ENCODE measurements around the gene ISL2.

Gene ISL2

GRCh38 chr15:76378691-76379090, 42.1 kb downstream of the ISL2 start:
- WGBS, 2 experiments (ENCODE audit: insufficient coverage in 2 of 2): 80% methylated on average over 1 of the region's 1 CpG; no CpG with 5 or more reads in 1 of the 2 experiments
- no peaks in the 10 kb centered on the region for H3K9me3 ChIP-seq (ENCODE audit: control insufficient read depth, low read length)
- peaks cover 7% of the 10 kb centered on the region for H3K4me1 ChIP-seq (ENCODE audit: control insufficient read depth, insufficient read depth, low read length, poor library complexity, severe bottlenecking)
- no peak overlapping the region for H3K4me3 ChIP-seq (ENCODE audit: extremely low read depth, insufficient read depth, low read length, poor library complexity, severe bottlenecking)
- H3K27ac ChIP-seq (ENCODE audit: low read depth, low read length, severe bottlenecking): no peak overlapping the region
- no peaks in the 10 kb centered on the region for H3K36me3 ChIP-seq (ENCODE audit: control insufficient read depth, insufficient read depth, low read length)

DNA sequence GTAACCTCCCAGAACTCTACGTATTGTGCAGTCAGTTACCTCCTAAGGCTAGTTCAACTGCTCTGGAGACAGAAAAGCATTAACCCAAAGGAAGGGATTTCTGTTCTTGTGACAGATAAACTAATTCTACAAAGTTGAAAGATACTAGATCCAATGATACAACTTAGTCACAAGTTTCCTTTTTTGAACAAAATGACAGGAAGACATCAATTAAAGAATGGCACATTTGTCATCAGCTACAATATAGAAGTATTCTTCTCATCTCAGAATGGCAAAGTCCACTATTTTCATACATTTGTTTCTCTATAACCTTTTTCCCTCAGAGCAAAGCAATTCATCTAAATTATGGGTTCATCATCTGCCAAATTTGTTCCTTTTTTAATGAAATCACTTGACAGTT, 43.7 kb downstream of the ISL2 start:
- Histone ChIP-seq H3K9me3 (ENCODE audit: control insufficient read depth, low read length) (no peaks in the 10 kb centered on the region), H3K4me1 (ENCODE audit: control insufficient read depth, insufficient read depth, low read length, poor library complexity, severe bottlenecking) (peaks cover 7% of the 10 kb centered on the region), H3K27ac (ENCODE audit: low read depth, low read length, severe bottlenecking) (no peak overlapping the region), H3K4me3 (ENCODE audit: extremely low read depth, insufficient read depth, low read length, poor library complexity, severe bottlenecking) (no peak overlapping the region), H3K36me3 (ENCODE audit: control insufficient read depth, insufficient read depth, low read length) (no peaks in the 10 kb centered on the region)
- WGBS, 2 experiments (ENCODE audit: insufficient coverage in 2 of 2): no CpG with 5 or more reads among the region's 1 CpG

DNA sequence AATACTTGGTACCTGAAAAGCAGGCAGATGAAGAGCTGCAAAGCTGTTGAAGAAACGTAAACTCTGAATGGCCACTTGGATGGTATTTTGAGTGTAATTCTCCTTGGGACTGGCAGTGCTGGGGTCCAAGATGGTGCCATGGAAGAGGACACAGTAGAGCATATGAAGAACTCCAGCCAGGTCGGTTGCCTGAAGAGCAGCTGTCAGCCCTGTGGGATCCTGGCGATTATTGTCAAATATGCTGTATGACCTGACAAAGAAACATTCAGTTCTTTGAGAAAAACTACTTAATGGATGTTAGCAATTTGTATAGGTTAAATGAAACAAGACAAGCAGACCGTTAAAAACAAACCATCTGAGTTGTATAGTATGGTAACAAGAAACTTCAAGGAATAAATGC, 44.8 kb downstream of the ISL2 start:
- no peaks in the 10 kb centered on the region for H3K9me3 ChIP-seq (ENCODE audit: control insufficient read depth, low read length)
- no peak overlapping the region for H3K4me3 ChIP-seq (ENCODE audit: extremely low read depth, insufficient read depth, low read length, poor library complexity, severe bottlenecking)
- H3K36me3 ChIP-seq (ENCODE audit: control insufficient read depth, insufficient read depth, low read length): no peaks in the 10 kb centered on the region
- no peak overlapping the region for H3K27ac ChIP-seq (ENCODE audit: low read depth, low read length, severe bottlenecking)
- H3K4me1 ChIP-seq (ENCODE audit: control insufficient read depth, insufficient read depth, low read length, poor library complexity, severe bottlenecking): peaks cover 3% of the 10 kb centered on the region
- WGBS, 2 experiments (ENCODE audit: insufficient coverage in 2 of 2): 90 to 100% methylated on average over 3 of the region's 4 CpGs

DNA sequence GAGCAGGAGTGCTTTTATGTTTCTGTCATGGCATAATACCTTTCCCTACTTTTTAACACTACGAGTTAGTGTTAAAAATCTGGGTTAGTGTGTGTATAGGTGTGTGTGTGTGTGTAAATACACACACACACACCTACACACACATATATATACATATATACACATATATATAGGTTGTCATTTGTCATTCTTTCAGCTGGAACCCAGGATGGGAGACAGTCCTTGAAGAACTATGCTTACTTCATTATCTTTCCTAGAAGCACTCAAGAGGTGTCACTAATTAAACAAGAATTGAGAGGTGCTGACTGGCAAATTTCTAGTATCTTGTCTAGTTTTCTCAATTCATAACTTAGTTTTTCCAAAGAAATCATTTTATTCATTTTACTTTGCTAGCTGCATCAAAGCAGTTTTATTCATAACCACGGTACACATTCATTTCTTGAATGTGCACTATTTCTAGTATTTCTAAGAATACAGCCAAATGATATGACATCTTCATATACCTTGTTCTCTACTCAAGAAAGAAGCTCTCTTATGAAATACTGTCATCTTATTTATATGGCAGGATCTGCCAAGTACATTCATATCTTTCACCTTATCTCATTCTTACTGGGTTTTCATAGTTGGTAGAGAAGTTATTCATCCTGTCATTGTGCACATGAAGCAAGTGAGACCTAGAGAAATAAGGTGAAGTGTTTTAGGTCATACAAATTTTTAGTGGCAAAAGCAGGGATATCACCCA, 46.6 kb downstream of the ISL2 start:
- no CpG with 5 or more reads among the region's 2 CpGs for WGBS, 2 experiments (ENCODE audit: insufficient coverage in 2 of 2)
- Histone ChIP-seq H3K4me3 (ENCODE audit: extremely low read depth, insufficient read depth, low read length, poor library complexity, severe bottlenecking) (no peak overlapping the region), H3K4me1 (ENCODE audit: control insufficient read depth, insufficient read depth, low read length, poor library complexity, severe bottlenecking) (no peaks in the 10 kb centered on the region), H3K36me3 (ENCODE audit: control insufficient read depth, insufficient read depth, low read length) (no peaks in the 10 kb centered on the region), H3K9me3 (ENCODE audit: control insufficient read depth, low read length) (no peaks in the 10 kb centered on the region), H3K27ac (ENCODE audit: low read depth, low read length, severe bottlenecking) (no peak overlapping the region)

DNA sequence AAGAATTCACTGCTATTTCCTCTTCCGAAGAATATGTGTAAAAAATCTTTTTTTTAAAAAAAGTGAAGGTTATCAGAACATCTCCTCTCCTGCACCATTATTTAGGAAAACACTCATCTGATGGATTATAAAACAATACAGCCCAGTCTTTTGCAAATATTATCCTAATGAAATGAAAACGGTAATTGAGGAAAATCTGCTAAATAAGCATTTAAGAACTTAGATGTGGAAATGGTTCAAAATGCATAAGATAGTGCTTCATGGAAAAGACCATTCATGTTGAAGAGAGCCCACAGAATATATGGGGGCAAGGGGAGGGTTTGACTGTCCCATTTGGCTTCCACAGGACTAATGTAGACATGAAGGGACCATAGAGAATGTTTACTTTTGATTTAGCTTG, 47.8 kb downstream of the ISL2 start:
- Histone ChIP-seq H3K4me1 (ENCODE audit: control insufficient read depth, insufficient read depth, low read length, poor library complexity, severe bottlenecking) (no peaks in the 10 kb centered on the region), H3K36me3 (ENCODE audit: control insufficient read depth, insufficient read depth, low read length) (no peaks in the 10 kb centered on the region), H3K4me3 (ENCODE audit: extremely low read depth, insufficient read depth, low read length, poor library complexity, severe bottlenecking) (no peak overlapping the region), H3K9me3 (ENCODE audit: control insufficient read depth, low read length) (no peaks in the 10 kb centered on the region), H3K27ac (ENCODE audit: low read depth, low read length, severe bottlenecking) (no peak overlapping the region)
- WGBS, 2 experiments (ENCODE audit: insufficient coverage in 2 of 2): 80 to 100% methylated on average over 1 of the region's 2 CpGs

DNA sequence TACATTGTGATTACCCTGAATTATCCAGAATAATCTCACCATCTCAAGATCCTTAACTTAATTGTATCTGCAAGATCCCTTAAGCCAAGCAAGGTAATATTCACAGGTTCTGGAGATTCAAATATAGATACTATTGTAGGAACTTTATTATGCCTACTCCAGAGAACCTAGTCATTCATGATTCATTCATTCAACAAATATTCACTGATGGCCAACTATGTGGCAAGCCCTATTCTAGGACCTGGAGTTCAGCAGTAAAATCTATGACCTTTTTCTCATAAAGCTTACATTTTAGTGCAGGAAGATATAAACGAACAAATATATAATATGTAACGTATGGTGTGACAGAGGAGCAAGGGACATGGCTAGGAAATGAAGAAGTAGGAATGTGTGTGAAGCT, 49.6 kb downstream of the ISL2 start:
- no peaks in the 10 kb centered on the region for H3K4me1 ChIP-seq (ENCODE audit: control insufficient read depth, insufficient read depth, low read length, poor library complexity, severe bottlenecking)

DNA sequence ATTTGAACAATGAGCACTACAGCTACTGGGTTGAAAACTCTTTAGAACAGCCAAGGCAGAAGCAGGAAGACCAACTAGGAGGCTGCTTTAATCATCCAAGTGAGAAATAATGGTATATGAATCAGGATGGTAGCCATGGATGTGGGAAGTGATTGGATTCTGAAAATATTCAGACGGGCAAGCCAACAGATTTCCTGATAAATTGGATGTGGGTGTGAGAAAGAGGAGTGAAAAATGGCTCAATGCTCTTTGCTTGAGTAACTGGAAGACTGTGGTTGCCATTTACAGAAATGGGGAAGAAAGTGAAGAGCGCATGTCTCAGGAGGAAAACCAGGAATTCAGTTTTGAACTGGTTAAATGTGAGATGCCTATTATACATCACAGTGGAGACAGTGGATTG, 50.4 kb downstream of the ISL2 start:
- H3K4me3 ChIP-seq (ENCODE audit: extremely low read depth, insufficient read depth, low read length, poor library complexity, severe bottlenecking): no peak overlapping the region
- H3K36me3 ChIP-seq (ENCODE audit: control insufficient read depth, insufficient read depth, low read length): no peaks in the 10 kb centered on the region
- no peaks in the 10 kb centered on the region for H3K9me3 ChIP-seq (ENCODE audit: control insufficient read depth, low read length)
- H3K27ac ChIP-seq (ENCODE audit: low read depth, low read length, severe bottlenecking): no peak overlapping the region
- no peaks in the 10 kb centered on the region for H3K4me1 ChIP-seq (ENCODE audit: control insufficient read depth, insufficient read depth, low read length, poor library complexity, severe bottlenecking)
- 89 to 95% methylated on average over 2 of the region's 2 CpGs for WGBS, 2 experiments (ENCODE audit: insufficient coverage in 2 of 2)

More for the DNA sequence above, 49.6 kb downstream of the ISL2 start:
- no peaks in the 10 kb centered on the region for H3K9me3 ChIP-seq (ENCODE audit: control insufficient read depth, low read length)
- H3K36me3 ChIP-seq (ENCODE audit: control insufficient read depth, insufficient read depth, low read length): no peaks in the 10 kb centered on the region
- no CpG with 5 or more reads among the region's 2 CpGs for WGBS, 2 experiments (ENCODE audit: insufficient coverage in 2 of 2)
- H3K27ac ChIP-seq (ENCODE audit: low read depth, low read length, severe bottlenecking): no peak overlapping the region
- no peak overlapping the region for H3K4me3 ChIP-seq (ENCODE audit: extremely low read depth, insufficient read depth, low read length, poor library complexity, severe bottlenecking)

DNA sequence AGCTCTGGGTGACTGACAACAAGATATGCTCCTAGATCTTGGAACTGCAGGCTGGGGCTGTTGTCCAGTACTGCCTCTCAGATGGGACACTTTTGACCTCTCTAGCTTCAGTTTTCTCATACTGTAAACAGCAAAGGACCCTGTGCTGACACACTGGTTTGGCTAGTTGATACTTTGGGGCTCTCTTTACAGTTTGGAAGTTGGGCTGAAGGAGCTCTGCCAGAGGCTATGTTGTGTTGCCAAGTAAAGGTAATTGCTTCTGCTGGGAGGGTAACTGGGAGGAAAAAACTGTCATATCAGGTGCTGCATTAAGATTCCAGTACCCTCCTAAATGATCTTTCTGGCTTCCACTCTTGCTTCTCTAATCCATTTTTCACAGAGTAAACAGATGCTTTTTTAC, 54.0 kb downstream of the ISL2 start:
- Histone ChIP-seq H3K27ac (ENCODE audit: low read depth, low read length, severe bottlenecking) (no peak overlapping the region), H3K4me3 (ENCODE audit: extremely low read depth, insufficient read depth, low read length, poor library complexity, severe bottlenecking) (no peak overlapping the region), H3K4me1 (ENCODE audit: control insufficient read depth, insufficient read depth, low read length, poor library complexity, severe bottlenecking) (no peaks in the 10 kb centered on the region), H3K9me3 (ENCODE audit: control insufficient read depth, low read length) (no peaks in the 10 kb centered on the region), H3K36me3 (ENCODE audit: control insufficient read depth, insufficient read depth, low read length) (no peaks in the 10 kb centered on the region)

GRCh38 chr15:76391309-76391708, 54.7 kb downstream of the ISL2 start:
- no peaks in the 10 kb centered on the region for H3K9me3 ChIP-seq (ENCODE audit: control insufficient read depth, low read length)
- no peak overlapping the region for H3K4me3 ChIP-seq (ENCODE audit: extremely low read depth, insufficient read depth, low read length, poor library complexity, severe bottlenecking)
- no peaks in the 10 kb centered on the region for H3K4me1 ChIP-seq (ENCODE audit: control insufficient read depth, insufficient read depth, low read length, poor library complexity, severe bottlenecking)
- no CpG with 5 or more reads among the region's 3 CpGs for WGBS, 2 experiments (ENCODE audit: insufficient coverage in 2 of 2)
- H3K27ac ChIP-seq (ENCODE audit: low read depth, low read length, severe bottlenecking): no peak overlapping the region
- no peaks in the 10 kb centered on the region for H3K36me3 ChIP-seq (ENCODE audit: control insufficient read depth, insufficient read depth, low read length)

DNA sequence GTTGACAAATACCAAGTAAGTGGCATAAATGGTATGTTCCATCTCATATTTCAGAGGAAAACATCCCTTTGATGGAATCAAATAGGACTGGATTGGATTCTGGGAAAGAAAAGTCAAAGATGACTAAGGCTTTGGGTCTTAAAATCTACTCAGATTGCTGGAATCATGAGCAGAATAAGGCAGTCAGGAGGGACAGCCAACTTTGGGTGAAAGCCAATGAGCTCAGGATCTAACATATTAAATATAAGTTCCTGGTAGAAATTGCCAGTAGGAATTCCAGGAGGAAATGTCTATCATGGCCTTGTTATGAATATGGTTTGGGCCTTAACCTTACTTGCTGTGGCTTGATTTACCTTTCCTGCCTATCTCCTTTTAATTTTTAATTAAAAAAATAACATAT, 55.3 kb downstream of the ISL2 start:
- H3K27ac ChIP-seq (ENCODE audit: low read depth, low read length, severe bottlenecking): no peak overlapping the region
- H3K9me3 ChIP-seq (ENCODE audit: control insufficient read depth, low read length): no peaks in the 10 kb centered on the region
- H3K36me3 ChIP-seq (ENCODE audit: control insufficient read depth, insufficient read depth, low read length): no peaks in the 10 kb centered on the region
- no peak overlapping the region for H3K4me3 ChIP-seq (ENCODE audit: extremely low read depth, insufficient read depth, low read length, poor library complexity, severe bottlenecking)
- no peaks in the 10 kb centered on the region for H3K4me1 ChIP-seq (ENCODE audit: control insufficient read depth, insufficient read depth, low read length, poor library complexity, severe bottlenecking)
